ENCODE results near the gene PRKAB1. TPM values are rescaled to one million over a fixed set of nuclear protein-coding genes. Genes with fewer than 3 reads are reported as not detected.

Gene PRKAB1
- total RNA-seq, 1 experiment from 2014 or later = 16.2 TPM

- H3K9ac ChIP-seq (ENCODE audit: low read length) = no peak overlapping the region
- no peak overlapping the region for H3K4me2 ChIP-seq (ENCODE audit: low read length)
- H2AFZ ChIP-seq (ENCODE audit: low read length) = no peak overlapping the region
- no peaks in the 10 kb centered on the region for H3F3A ChIP-seq (ENCODE audit: low read length, unreplicated experiment)
- no TSS peak for BruUV-seq (replicated peaks)
- intact Hi-C loops (cut with micrococcal nuclease) = loop anchor here (5.0 kb wide), 1 partner anchor 98 kb away; no protein-coding TSS in a partner anchor
- no peaks in the 10 kb centered on the region for H3K9me3 ChIP-seq (ENCODE audit: low read length)
- no peaks in the 10 kb centered on the region for H3K4me1 ChIP-seq (ENCODE audit: insufficient read depth, low read length)
- peaks cover 45% of the 10 kb centered on the region; the same call in 1 of the 2 replicates for H3K27me3 ChIP-seq (ENCODE audit: low read length)
- no peak overlapping the region for H3K4me3 ChIP-seq (ENCODE audit: low read length)
- no peaks in the 10 kb centered on the region for H3K9me2 ChIP-seq (replicated peaks; ENCODE audit: low read length)
- no peak overlapping the region for H3K27ac ChIP-seq (ENCODE audit: low read length)
- no peak for DNase-seq
- H3K79me2 ChIP-seq (ENCODE audit: low read length) = no peaks in the 10 kb centered on the region
- ChIA-PET CTCF (no interaction called here), POLR2A (ENCODE audit: unreplicated experiment) (no interaction called here)
- H3K36me3 ChIP-seq (ENCODE audit: low read depth, low read length) = no peaks in the 10 kb centered on the region
- TF ChIP-seq EZH2 (IDR thresholded peaks at IDR 0.05; ENCODE audit: low read length, unreplicated experiment) (no peak), CTCF (conservative IDR thresholded peaks at IDR 0.05; ENCODE audit: low read depth, low read length) (no peak), EZH2phosphoT487 (IDR thresholded peaks at IDR 0.05; ENCODE audit: borderline replicate concordance, low read length) (no peak)
- no peak for ATAC-seq
- no peaks in the 10 kb centered on the region for H4K20me1 ChIP-seq (ENCODE audit: low read length)
These were observed 23.0 kb upstream of the PRKAB1 start for GRCh38 chr12:119644930-119645329.

DNA sequence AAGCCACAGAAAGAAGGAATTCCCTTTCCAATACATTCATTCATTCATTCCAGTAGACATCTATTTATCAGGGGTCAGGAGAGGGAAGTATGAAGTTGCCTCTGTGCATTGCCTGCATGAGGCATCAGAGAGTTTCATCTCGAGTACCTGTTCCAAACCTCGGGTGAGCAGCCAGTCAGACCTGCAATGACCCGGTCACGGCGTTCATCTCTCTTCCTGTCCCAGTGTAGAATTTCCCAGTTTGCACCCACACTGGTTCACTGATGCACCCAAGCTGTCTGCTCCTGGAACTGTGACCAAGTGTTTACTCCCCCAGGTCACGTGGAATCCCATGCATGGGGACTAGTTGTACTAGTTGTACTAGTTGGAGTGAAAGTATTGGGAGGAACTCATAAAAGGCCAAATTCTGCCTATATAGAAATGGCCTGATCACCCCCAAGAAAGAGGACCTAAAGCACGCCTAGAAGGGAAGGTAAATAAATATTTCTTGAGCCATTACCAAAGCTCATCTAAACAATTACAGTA, 22.3 kb upstream of the PRKAB1 start:
- no peaks in the 10 kb centered on the region for H3K79me2 ChIP-seq (ENCODE audit: low read length)
- ATAC-seq = no peak
- no peaks in the 10 kb centered on the region for H3K9me3 ChIP-seq (ENCODE audit: low read length)
- no peak overlapping the region for H2AFZ ChIP-seq (ENCODE audit: low read length)
- H3K4me2 ChIP-seq (ENCODE audit: low read length) = no peak overlapping the region
- intact Hi-C loops (cut with micrococcal nuclease) = loop anchor here (5.0 kb wide), 1 partner anchor 98 kb away; no protein-coding TSS in a partner anchor
- POLR2A ChIA-PET (ENCODE audit: unreplicated experiment) = no interaction called here
- no peak for TF ChIP-seq EZH2 (IDR thresholded peaks at IDR 0.05; ENCODE audit: low read length, unreplicated experiment)
- no peak for TF ChIP-seq CTCF (conservative IDR thresholded peaks at IDR 0.05; ENCODE audit: low read depth, low read length)
- no peak for TF ChIP-seq EZH2phosphoT487 (IDR thresholded peaks at IDR 0.05; ENCODE audit: borderline replicate concordance, low read length)
- H3K4me1 ChIP-seq (ENCODE audit: insufficient read depth, low read length) = no peaks in the 10 kb centered on the region
- H3K4me3 ChIP-seq (ENCODE audit: low read length) = no peak overlapping the region
- H3K27me3 ChIP-seq (ENCODE audit: low read length) = peaks cover 41% of the 10 kb centered on the region; the same call in 1 of the 2 replicates
- H4K20me1 ChIP-seq (ENCODE audit: low read length) = no peaks in the 10 kb centered on the region
- CTCF ChIA-PET = no interaction called here
- H3F3A ChIP-seq (ENCODE audit: low read length, unreplicated experiment) = no peaks in the 10 kb centered on the region
- no peaks in the 10 kb centered on the region for H3K9me2 ChIP-seq (replicated peaks; ENCODE audit: low read length)
- no peak for DNase-seq
- BruUV-seq (replicated peaks) = no TSS peak
- H3K9ac ChIP-seq (ENCODE audit: low read length) = no peak overlapping the region
- H3K27ac ChIP-seq (ENCODE audit: low read length) = no peak overlapping the region
- no peaks in the 10 kb centered on the region for H3K36me3 ChIP-seq (ENCODE audit: low read depth, low read length)

DNA sequence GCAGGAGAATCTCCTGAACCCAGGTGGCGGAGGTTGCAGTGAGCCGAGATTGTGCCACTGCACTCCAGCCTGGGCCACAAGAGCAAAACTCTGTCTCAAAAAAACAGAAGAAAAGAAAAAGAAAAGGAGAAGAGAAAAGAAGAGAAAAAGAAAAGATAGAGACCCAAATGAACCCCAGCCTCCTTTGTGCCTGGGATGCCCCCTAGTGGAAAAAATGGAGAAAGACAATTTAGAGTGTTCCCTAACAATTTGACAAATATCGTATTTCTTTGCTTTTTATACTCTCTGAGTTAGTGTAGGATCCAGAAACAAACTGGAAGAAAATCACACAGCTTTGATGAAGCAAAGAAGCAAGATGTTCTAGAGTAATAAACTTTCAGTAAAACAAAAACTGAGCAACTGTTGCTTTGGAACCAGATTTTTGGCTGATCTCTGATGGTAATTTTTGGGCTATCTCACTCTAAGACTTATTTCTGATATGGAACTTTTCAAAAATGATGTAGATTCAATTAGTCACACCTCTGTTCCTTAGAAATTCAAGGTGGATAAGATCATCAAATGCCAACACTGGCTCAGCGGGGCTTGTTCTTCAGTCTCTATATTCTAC, 18.6 kb upstream of the PRKAB1 start:
- 0 out of 2 replicates have a peak overlapping the region, but pooled peaks have one; percentile 5 for H3K4me2 ChIP-seq (ENCODE audit: low read length)
- H2AFZ ChIP-seq (ENCODE audit: low read length) = no peak overlapping the region
- H3K9ac ChIP-seq (ENCODE audit: low read length) = no peak overlapping the region
- no peak overlapping the region for H3K4me3 ChIP-seq (ENCODE audit: low read length)
- intact Hi-C loops (cut with micrococcal nuclease) = loop anchor here (5.0 kb wide), 1 partner anchor 102 kb away; no protein-coding TSS in a partner anchor
- H3K4me1 ChIP-seq (ENCODE audit: insufficient read depth, low read length) = no peaks in the 10 kb centered on the region
- ChIA-PET POLR2A (ENCODE audit: unreplicated experiment) (no interaction called here), CTCF (interaction anchor here (0.6 to 0.7 kb wide), 3 partner anchors 10 to 1541 kb away, joined by 4 to 11 read pairs (median 10); no protein-coding TSS in a partner anchor)
- H3K9me3 ChIP-seq (ENCODE audit: low read length) = 0 out of 2 replicates have a peak, but pooled peaks cover 15% of the 10 kb centered on the region
- H3F3A ChIP-seq (ENCODE audit: low read length, unreplicated experiment) = no peaks in the 10 kb centered on the region
- H4K20me1 ChIP-seq (ENCODE audit: low read length) = no peaks in the 10 kb centered on the region
- no peaks in the 10 kb centered on the region for H3K79me2 ChIP-seq (ENCODE audit: low read length)
- ATAC-seq = peak; percentile 37; the same call in 1 of the 2 replicates
- no TSS peak for BruUV-seq (replicated peaks)
- H3K27me3 ChIP-seq (ENCODE audit: low read length) = peaks cover 27% of the 10 kb centered on the region
- peak; percentile 92 for TF ChIP-seq CTCF (conservative IDR thresholded peaks at IDR 0.05; ENCODE audit: low read depth, low read length)
- TF ChIP-seq EZH2phosphoT487 (IDR thresholded peaks at IDR 0.05; ENCODE audit: borderline replicate concordance, low read length) = no peak
- TF ChIP-seq EZH2 (IDR thresholded peaks at IDR 0.05; ENCODE audit: low read length, unreplicated experiment) = no peak
- no peak overlapping the region for H3K27ac ChIP-seq (ENCODE audit: low read length)
- no peaks in the 10 kb centered on the region for H3K36me3 ChIP-seq (ENCODE audit: low read depth, low read length)
- no peaks in the 10 kb centered on the region for H3K9me2 ChIP-seq (replicated peaks; ENCODE audit: low read length)
- DNase-seq = peak; percentile 61

Data from PC-3 (cell line).